ENCODE results near the gene TMEM273. TPM values are rescaled to one million over a fixed set of nuclear protein-coding genes. Genes with fewer than 3 reads are reported as not detected.

Gene TMEM273
- total RNA-seq, 4 donors from 2014 or later = 2.7 to 16.2 (median 10.2) TPM

- DNase-seq = no peak
- Histone ChIP-seq H3K9me3 (no peaks in the 10 kb centered on the region), H3K4me3 (peak within 1 kb of the TSS; percentile 27 to 58 (median 48)), H3K4me1 (peaks cover 0 to 2% (median 0%) of the 10 kb centered on the region in 4 donors), H3K27me3 (no peaks in the 10 kb centered on the region), H3K27ac (peak within 1 kb of the TSS; percentile 48 to 79 (median 62)), H3K36me3 (no peaks in the 10 kb centered on the region)
- TF ChIP-seq CTCF (IDR thresholded peaks at IDR 0.05) (no peak), POLR2A (IDR thresholded peaks at IDR 0.05) (no peak)
Measured at GRCh38 chr10:49115015-49115795, 73.0 kb downstream of the TMEM273 start, which contains the start of gene VSTM4. VSTM4 (minus strand) TSS chr10:49115522; CDS start chr10:49115485, 37 bp downstream.

GRCh38 chr10:49114718-49115014 is 73.5 kb downstream of the TMEM273 start:
- H3K27ac ChIP-seq = peak overlapping the region; percentile 48 to 79 (median 62)

GRCh38 chr10:49113741-49114141 is 74.5 kb downstream of the TMEM273 start:
- no peak for TF ChIP-seq CTCF (IDR thresholded peaks at IDR 0.05)
- TF ChIP-seq POLR2A (IDR thresholded peaks at IDR 0.05) = no peak
- Histone ChIP-seq H3K36me3 (no peaks in the 10 kb centered on the region), H3K27me3 (no peaks in the 10 kb centered on the region), H3K4me1 (peaks cover 0 to 10% (median 0%) of the 10 kb centered on the region in 4 donors), H3K9me3 (no peaks in the 10 kb centered on the region), H3K27ac (peak overlapping the region in 1 of 4 donors; percentile 17), H3K4me3 (no peak overlapping the region)
- no peak for DNase-seq

More at GRCh38 chr10:49114718-49115014, 73.5 kb downstream of the TMEM273 start:
- H3K27me3 ChIP-seq = no peaks in the 10 kb centered on the region
- H3K4me3 ChIP-seq = peak overlapping the region; percentile 27 to 58 (median 48)
- DNase-seq = no peak
- TF ChIP-seq POLR2A (IDR thresholded peaks at IDR 0.05) (no peak), CTCF (IDR thresholded peaks at IDR 0.05) (no peak)
- H3K4me1 ChIP-seq = peaks cover 0 to 8% (median 0%) of the 10 kb centered on the region in 4 donors
- no peaks in the 10 kb centered on the region for H3K36me3 ChIP-seq
- no peaks in the 10 kb centered on the region for H3K9me3 ChIP-seq

- no peak overlapping the region for H3K4me3 ChIP-seq
- peaks cover 0 to 10% (median 0%) of the 10 kb centered on the region in 4 donors for H3K4me1 ChIP-seq
- TF ChIP-seq CTCF (IDR thresholded peaks at IDR 0.05) (no peak), POLR2A (IDR thresholded peaks at IDR 0.05) (no peak)
- no peaks in the 10 kb centered on the region for H3K27me3 ChIP-seq
- H3K9me3 ChIP-seq = no peaks in the 10 kb centered on the region
- no peaks in the 10 kb centered on the region for H3K36me3 ChIP-seq
- H3K27ac ChIP-seq = no peak overlapping the region
- no peak for DNase-seq
Measured at GRCh38 chr10:49112851-49113250, 75.3 kb downstream of the TMEM273 start.

- H3K36me3 ChIP-seq = no peaks in the 10 kb centered on the region
- H3K9me3 ChIP-seq = no peaks in the 10 kb centered on the region
- TF ChIP-seq POLR2A (IDR thresholded peaks at IDR 0.05) (no peak), CTCF (IDR thresholded peaks at IDR 0.05) (no peak)
- DNase-seq = no peak
- peaks cover 0 to 15% (median 0%) of the 10 kb centered on the region in 4 donors for H3K4me1 ChIP-seq
- H3K27ac ChIP-seq = no peak overlapping the region
- no peak overlapping the region for H3K4me3 ChIP-seq
- no peaks in the 10 kb centered on the region for H3K27me3 ChIP-seq
Measured at GRCh38 chr10:49112098-49112497, 76.1 kb downstream of the TMEM273 start.
